K562 (cell line): ENCODE results near the gene ADIPOQ. TPM values are rescaled to one million over a fixed set of nuclear protein-coding genes. Genes with fewer than 3 reads are reported as not detected.
A peak's percentile ranks its signal among the peaks of the same experiment; 100 is the strongest.

ENCODE experiments used
- CHD4 ChIP-seq: fragments of 200-600 bp; sonication (generic); IDR thresholded peaks from 3 replicates; pipeline ENCODE4 v1.6.1; 2012; ENCODE audit warnings: low read depth, mild to moderate bottlenecking, mixed read lengths, low read length, inconsistent platforms; ENCODE audit not compliant: insufficient read depth, insufficient replicate concordance, poor library complexity, severe bottlenecking
- COPS2 ChIP-seq: fragments of 450-650 bp; conservative IDR thresholded peaks from 2 replicates; pipeline ENCODE4 v1.6.1; 2016; ENCODE audit warnings: mild to moderate bottlenecking, moderate library complexity
- GATA2 ChIP-seq: sonication (generic); formaldehyde crosslinking; IDR thresholded peaks from 2 replicates; pipeline ENCODE4 v1.4.0; 2020; ENCODE audit warnings: mild to moderate bottlenecking, missing genetic modification reagents
- MAFK ChIP-seq: IDR thresholded peaks from 2 replicates; pipeline ENCODE4 v1.6.1; 2011; ENCODE audit warnings: low read length, improper control_type of control experiment
- MCM7 ChIP-seq, 2 experiments: fragments of 450-650 bp; IDR thresholded peaks; 2 replicates each; pipeline ENCODE4 v1.6.1; 2016 to 2018
- MIER1 ChIP-seq: fragments of 450-650 bp; IDR thresholded peaks from 2 replicates; pipeline ENCODE4 v1.6.1; 2016; ENCODE audit warnings: antibody characterized with exemption, mild to moderate bottlenecking, low read depth
- MITF ChIP-seq: IDR thresholded peaks from 2 replicates; pipeline ENCODE4 v1.6.1; 2014; ENCODE audit warnings: antibody characterized with exemption
- NEUROD1 ChIP-seq: fragments of 150-350 bp; IDR thresholded peaks from 2 replicates; pipeline ENCODE4 v1.6.1; 2014; ENCODE audit warnings: borderline replicate concordance, low read length, low read depth; ENCODE audit not compliant: partially characterized antibody
- NR0B1 ChIP-seq: fragments of 450-650 bp; IDR thresholded peaks from one replicate; pipeline ENCODE4 v1.6.1; 2018; ENCODE audit warnings: mild to moderate bottlenecking, moderate library complexity; ENCODE audit not compliant: partially characterized antibody
- NRF1 ChIP-seq, 2 experiments: fragments of 450-650 bp; IDR thresholded peaks in 1 of 2; conservative IDR thresholded peaks in 1 of 2; 2 replicates each; pipeline ENCODE4 v1.6.1; 2014; ENCODE audit warnings: mild to moderate bottlenecking in 2 of 2
- ZNF143 ChIP-seq: sonication (generic); formaldehyde crosslinking; IDR thresholded peaks from 2 replicates; pipeline ENCODE4 v1.9.0; 2022; ENCODE audit warnings: mild to moderate bottlenecking, missing genetic modification reagents
- ZNF431 ChIP-seq: sonication (generic); formaldehyde crosslinking; IDR thresholded peaks from 2 replicates; pipeline ENCODE4 v1.8.0; 2022; ENCODE audit warnings: mild to moderate bottlenecking, missing genetic modification reagents
- ZNF445 ChIP-seq: fragments of 250-450 bp; sonication (Bioruptor Pico); IDR thresholded peaks from 2 replicates; pipeline ENCODE4 v1.4.0; 2020; ENCODE audit warnings: low read depth, mild to moderate bottlenecking, moderate library complexity
- ZNF695 ChIP-seq: fragments of 450-650 bp; formaldehyde crosslinking; IDR thresholded peaks from 2 replicates; pipeline ENCODE4 v1.4.0; 2020; ENCODE audit warnings: mild to moderate bottlenecking, moderate library complexity
- ZNF707 ChIP-seq: fragments of 250-450 bp; sonication (Bioruptor Pico); conservative IDR thresholded peaks from 2 replicates; pipeline ENCODE4 v1.8.0; 2022; ENCODE audit warnings: inconsistent platforms, mild to moderate bottlenecking, moderate library complexity
- ZNF77 ChIP-seq: fragments of 250-450 bp; sonication (Bioruptor Pico); IDR thresholded peaks from 2 replicates; pipeline ENCODE4 v1.5.0; 2020
- polyA plus RNA-seq, 8 experiments: library from polyadenylated mRNA; depleted of rRNA in 4 of 8; stranded (reverse) in 5 of 8; unstranded in 3 of 8; fragments of >200 nt; fragmentation: Nextera tagmentation in 2 of 8; fragmentation: Illumina TruSeq in 1 of 8; extraction: Ambion mirVana in 2 of 8; extraction: Trizol in 1 of 8; gene quantifications; 2 replicates each; pipeline versions ENCODE4 v1.2.1 to v1.2.3, GENCODE V29; 2011 to 2014; ENCODE audit warnings: inconsistent platforms in 1 of 8, missing spikeins in 1 of 8
- total RNA-seq, 7 experiments: library from RNA; depleted of rRNA in 6 of 7; stranded (reverse); fragments of >200 nt in 6 of 7; fragmentation: Illumina TruSeq in 2 of 7; extraction: Trizol in 2 of 7; gene quantifications; 2 replicates each; pipeline versions ENCODE4 v1.2.1 to v1.2.3, GENCODE V29; 2011 to 2021; ENCODE audit warnings: low replicate concordance in 1 of 7
- TF ChIP-seq, protein P1 (sequence below), 2 experiments: fragments of 450-650 bp in 1 of 2; sonication (generic) in 1 of 2; formaldehyde crosslinking in 1 of 2; IDR thresholded peaks; 2 replicates each; pipeline versions ENCODE4 v1.7.1 to v1.9.0; 2016 to 2022; ENCODE audit warnings: inconsistent platforms in 1 of 2, mild to moderate bottlenecking in 1 of 2, missing genetic modification reagents in 1 of 2

ADIPOQ gene
- total and polyA plus RNA-seq, 9 of the 15 experiments (the other 6 are each of a cell fraction or from before 2014, with no cell fraction given) = 0.01 to 0.04 (median 0.03) TPM; not detected in 4

- no peak for TF ChIP-seq MCM7 (IDR thresholded peaks at IDR 0.05)
- no peak for TF ChIP-seq ZNF707 (CRISPR knock-in tag)
- no peak for TF ChIP-seq COPS2
- no peak for TF ChIP-seq NEUROD1
- TF ChIP-seq NR0B1 = no peak
- no peak for TF ChIP-seq GATA2 (CRISPR knock-in tag)
- no peak for TF ChIP-seq MITF
- no peak for TF ChIP-seq ZNF695 (CRISPR knock-in tag)
- TF ChIP-seq ZNF77 (CRISPR knock-in tag) = no peak
- TF ChIP-seq CHD4 = no peak
- no peak for TF ChIP-seq MIER1
- TF ChIP-seq, protein P1, sequence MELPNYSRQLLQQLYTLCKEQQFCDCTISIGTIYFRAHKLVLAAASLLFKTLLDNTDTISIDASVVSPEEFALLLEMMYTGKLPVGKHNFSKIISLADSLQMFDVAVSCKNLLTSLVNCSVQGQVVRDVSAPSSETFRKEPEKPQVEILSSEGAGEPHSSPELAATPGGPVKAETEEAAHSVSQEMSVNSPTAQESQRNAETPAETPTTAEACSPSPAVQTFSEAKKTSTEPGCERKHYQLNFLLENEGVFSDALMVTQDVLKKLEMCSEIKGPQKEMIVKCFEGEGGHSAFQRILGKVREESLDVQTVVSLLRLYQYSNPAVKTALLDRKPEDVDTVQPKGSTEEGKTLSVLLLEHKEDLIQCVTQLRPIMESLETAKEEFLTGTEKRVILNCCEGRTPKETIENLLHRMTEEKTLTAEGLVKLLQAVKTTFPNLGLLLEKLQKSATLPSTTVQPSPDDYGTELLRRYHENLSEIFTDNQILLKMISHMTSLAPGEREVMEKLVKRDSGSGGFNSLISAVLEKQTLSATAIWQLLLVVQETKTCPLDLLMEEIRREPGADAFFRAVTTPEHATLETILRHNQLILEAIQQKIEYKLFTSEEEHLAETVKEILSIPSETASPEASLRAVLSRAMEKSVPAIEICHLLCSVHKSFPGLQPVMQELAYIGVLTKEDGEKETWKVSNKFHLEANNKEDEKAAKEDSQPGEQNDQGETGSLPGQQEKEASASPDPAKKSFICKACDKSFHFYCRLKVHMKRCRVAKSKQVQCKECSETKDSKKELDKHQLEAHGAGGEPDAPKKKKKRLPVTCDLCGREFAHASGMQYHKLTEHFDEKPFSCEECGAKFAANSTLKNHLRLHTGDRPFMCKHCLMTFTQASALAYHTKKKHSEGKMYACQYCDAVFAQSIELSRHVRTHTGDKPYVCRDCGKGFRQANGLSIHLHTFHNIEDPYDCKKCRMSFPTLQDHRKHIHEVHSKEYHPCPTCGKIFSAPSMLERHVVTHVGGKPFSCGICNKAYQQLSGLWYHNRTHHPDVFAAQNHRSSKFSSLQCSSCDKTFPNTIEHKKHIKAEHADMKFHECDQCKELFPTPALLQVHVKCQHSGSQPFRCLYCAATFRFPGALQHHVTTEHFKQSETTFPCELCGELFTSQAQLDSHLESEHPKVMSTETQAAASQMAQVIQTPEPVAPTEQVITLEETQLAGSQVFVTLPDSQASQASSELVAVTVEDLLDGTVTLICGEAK (IDR thresholded peaks at IDR 0.05) = no peak
- TF ChIP-seq, protein P1 (CRISPR knock-in tag; IDR thresholded peaks at IDR 0.05) = no peak
- TF ChIP-seq MAFK = no peak
- TF ChIP-seq NRF1 (conservative IDR thresholded peaks at IDR 0.05 in 1 of 2, IDR thresholded peaks at IDR 0.05 in 1 of 2) = peak; percentile 19 to 49; a peak in 2 of 4 replicates
- TF ChIP-seq ZNF143 = no peak
- 0 out of 2 replicates have a peak, but pooled peaks have one; percentile 8 for TF ChIP-seq ZNF431 (CRISPR knock-in tag)
- no peak for TF ChIP-seq ZNF445 (CRISPR knock-in tag)
Measured at GRCh38 chr3:186825294-186825821, 17.2 kb upstream of the ADIPOQ start (continued).
